Peyer's patch (tissue), 4 donors: ENCODE measurements around the gene CEP85L. TPM values are rescaled to one million over a fixed set of nuclear protein-coding genes. Genes with fewer than 3 reads are reported as not detected.

ENCODE experiments used
- DNase-seq, 3 donors: peaks; one replicate each; pipeline ENCODE4 v3.0.0-alpha.2; 2017 to 2019
- H3K27ac ChIP-seq, 4 donors: fragments of 200-600 bp; sonication (generic); one replicate each; pipeline ENCODE4 v1.5.1; 2016 to 2019
- H3K27me3 ChIP-seq, 2 donors: fragments of 200-600 bp; sonication (generic); one replicate each; pipeline ENCODE4 v1.5.1; 2019
- H3K36me3 ChIP-seq, 3 donors: fragments of 200-600 bp; sonication (generic); one replicate each; pipeline ENCODE4 v1.5.1; 2016 to 2019
- H3K4me1 ChIP-seq, 4 donors: fragments of 200-600 bp; sonication (generic); one replicate each; pipeline ENCODE4 v1.5.1; 2016 to 2019
- H3K4me3 ChIP-seq, 4 donors: fragments of 200-600 bp; sonication (generic); 1 replicate in 3 of 4; 2 replicates in 1 of 4; pipeline ENCODE4 v1.5.1; 2016 to 2019; ENCODE audit warnings: mild to moderate bottlenecking in 1 of 4
- H3K9me3 ChIP-seq, 4 donors: fragments of 200-600 bp; sonication (generic); one replicate each; pipeline ENCODE4 v1.5.1; 2016 to 2019; ENCODE audit warnings: mild to moderate bottlenecking in 1 of 4
- POLR2A ChIP-seq, 2 donors: fragments of 450-650 bp; IDR thresholded peaks; one replicate each; pipeline ENCODE4 v1.5.1; 2017; ENCODE audit warnings: antibody characterized with exemption in 2 of 2, mild to moderate bottlenecking in 2 of 2, moderate library complexity in 2 of 2
- total RNA-seq, 4 donors: library from RNA; depleted of rRNA; stranded (reverse); fragments of >200 nt; gene quantifications; one replicate each; pipeline ENCODE4 v1.1.0, GENCODE V29; 2016
- TF ChIP-seq, protein P1 (sequence below), 6 experiments: fragments of 450-650 bp in 4 of 6; fragments of 200-600 bp in 2 of 6; sonication (generic) in 1 of 6; IDR thresholded peaks; one replicate each; pipeline ENCODE4 v1.5.1; 2017 to 2019; ENCODE audit warnings: antibody characterized with exemption in 6 of 6, mild to moderate bottlenecking in 3 of 6, moderate library complexity in 1 of 6

The CEP85L gene
- total RNA-seq, 4 donors from 2014 or later, result 3.2 to 22.3 (median 7.5) TPM

DNA sequence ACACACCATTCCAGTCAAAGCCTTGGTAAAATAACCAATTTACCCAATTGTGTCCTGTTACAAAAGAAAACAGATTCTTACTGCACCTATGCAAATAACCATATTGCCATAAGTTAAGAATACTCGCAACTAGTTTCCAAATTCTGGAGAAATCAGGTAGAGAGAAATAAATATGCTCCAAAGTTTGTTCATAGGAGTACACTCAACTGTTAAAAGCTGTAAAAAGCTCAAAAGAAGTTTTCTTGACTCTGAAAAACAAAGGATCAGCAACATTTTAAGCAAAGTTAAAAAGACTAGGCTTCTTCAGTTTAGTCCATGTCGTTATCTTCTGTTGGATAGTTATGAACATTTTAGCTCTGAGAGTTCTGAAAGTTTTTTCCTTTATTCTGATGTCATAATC is 48.0 kb downstream of the CEP85L start:
- Histone ChIP-seq H3K4me1 (peaks cover 0 to 5% (median 0%) of the 10 kb centered on the region in 4 donors), H3K27ac (no peak overlapping the region), H3K36me3 (no peaks in the 10 kb centered on the region), H3K4me3 (no peak overlapping the region), H3K9me3 (no peaks in the 10 kb centered on the region), H3K27me3 (no peaks in the 10 kb centered on the region)
- TF ChIP-seq POLR2A (IDR thresholded peaks at IDR 0.05), result no peak
- TF ChIP-seq, protein P1, sequence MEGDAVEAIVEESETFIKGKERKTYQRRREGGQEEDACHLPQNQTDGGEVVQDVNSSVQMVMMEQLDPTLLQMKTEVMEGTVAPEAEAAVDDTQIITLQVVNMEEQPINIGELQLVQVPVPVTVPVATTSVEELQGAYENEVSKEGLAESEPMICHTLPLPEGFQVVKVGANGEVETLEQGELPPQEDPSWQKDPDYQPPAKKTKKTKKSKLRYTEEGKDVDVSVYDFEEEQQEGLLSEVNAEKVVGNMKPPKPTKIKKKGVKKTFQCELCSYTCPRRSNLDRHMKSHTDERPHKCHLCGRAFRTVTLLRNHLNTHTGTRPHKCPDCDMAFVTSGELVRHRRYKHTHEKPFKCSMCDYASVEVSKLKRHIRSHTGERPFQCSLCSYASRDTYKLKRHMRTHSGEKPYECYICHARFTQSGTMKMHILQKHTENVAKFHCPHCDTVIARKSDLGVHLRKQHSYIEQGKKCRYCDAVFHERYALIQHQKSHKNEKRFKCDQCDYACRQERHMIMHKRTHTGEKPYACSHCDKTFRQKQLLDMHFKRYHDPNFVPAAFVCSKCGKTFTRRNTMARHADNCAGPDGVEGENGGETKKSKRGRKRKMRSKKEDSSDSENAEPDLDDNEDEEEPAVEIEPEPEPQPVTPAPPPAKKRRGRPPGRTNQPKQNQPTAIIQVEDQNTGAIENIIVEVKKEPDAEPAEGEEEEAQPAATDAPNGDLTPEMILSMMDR (IDR thresholded peaks at IDR 0.05), result no peak
- no peak for DNase-seq

DNA sequence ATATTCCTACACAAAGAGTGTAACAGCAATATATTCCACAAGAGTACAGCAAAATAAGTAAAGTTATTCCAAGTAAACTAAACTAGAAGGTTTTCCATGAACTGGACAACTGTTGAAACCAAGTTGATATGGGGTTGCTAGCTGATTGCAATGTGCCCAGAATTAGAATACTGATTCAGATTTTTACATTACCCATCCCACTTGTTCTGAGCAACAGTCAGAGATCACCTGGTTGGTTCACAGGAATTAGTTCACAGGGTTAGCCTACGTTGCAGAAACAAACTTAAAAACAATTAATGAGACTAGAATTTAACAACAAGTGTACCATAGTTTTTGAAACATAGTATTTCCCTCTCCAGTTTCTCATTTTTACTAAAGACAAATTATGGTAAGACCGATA is 49.1 kb downstream of the CEP85L start:
- Histone ChIP-seq H3K27me3 (no peaks in the 10 kb centered on the region), H3K4me1 (peaks cover 0 to 5% (median 0%) of the 10 kb centered on the region in 4 donors), H3K4me3 (no peak overlapping the region), H3K27ac (no peak overlapping the region), H3K9me3 (no peaks in the 10 kb centered on the region), H3K36me3 (no peaks in the 10 kb centered on the region)
- no peak for DNase-seq
- no peak for TF ChIP-seq POLR2A (IDR thresholded peaks at IDR 0.05)
- TF ChIP-seq, protein P1 (IDR thresholded peaks at IDR 0.05), result no peak

DNA sequence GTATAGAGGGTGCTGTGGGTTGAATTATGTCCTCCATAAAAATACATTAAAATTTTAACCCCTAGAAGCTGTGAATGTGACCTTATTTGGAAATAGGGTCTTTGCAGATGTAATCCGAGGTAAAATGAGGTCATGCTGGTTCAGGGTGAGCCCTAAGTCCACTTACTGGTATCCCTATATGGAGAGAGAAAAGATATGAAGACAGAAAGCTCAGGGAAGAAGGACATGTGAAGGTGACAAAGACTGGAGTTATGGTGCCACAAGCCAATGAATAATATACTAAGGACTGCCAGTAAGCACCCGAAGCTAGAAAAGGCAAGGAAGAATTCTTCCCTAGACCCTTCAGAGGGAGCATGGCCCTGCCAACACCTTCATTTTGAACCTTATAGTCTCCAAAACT is 53.1 kb downstream of the CEP85L start:
- H3K9me3 ChIP-seq, result no peaks in the 10 kb centered on the region
- TF ChIP-seq POLR2A (IDR thresholded peaks at IDR 0.05), result no peak
- TF ChIP-seq, protein P1 (IDR thresholded peaks at IDR 0.05), result no peak
- no peak overlapping the region for H3K27ac ChIP-seq
- no peak for DNase-seq
- H3K4me1 ChIP-seq, result no peaks in the 10 kb centered on the region
- H3K36me3 ChIP-seq, result no peaks in the 10 kb centered on the region
- no peaks in the 10 kb centered on the region for H3K27me3 ChIP-seq
- H3K4me3 ChIP-seq, result no peak overlapping the region

DNA sequence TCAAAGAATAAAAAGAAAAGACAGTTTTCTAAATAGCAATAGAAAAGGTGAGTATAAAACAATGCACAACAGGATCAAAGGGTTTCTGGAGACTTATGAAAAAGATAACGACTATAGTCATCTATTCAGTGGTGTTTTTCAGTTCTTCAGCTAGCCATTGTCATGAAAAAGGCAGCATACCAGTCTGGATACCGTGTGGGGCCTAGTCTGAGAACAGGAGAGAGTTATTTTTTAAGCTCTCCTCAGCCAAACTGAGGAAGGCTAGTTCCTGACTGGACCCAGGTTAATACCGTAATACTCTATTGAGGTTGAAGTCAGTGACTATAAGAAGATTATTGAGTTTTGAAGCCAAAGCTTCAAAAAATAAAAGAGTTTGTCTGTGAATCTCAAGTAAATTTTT is 53.8 kb downstream of the CEP85L start:
- H3K4me3 ChIP-seq, result no peak overlapping the region
- TF ChIP-seq, protein P1 (IDR thresholded peaks at IDR 0.05), result no peak
- TF ChIP-seq POLR2A (IDR thresholded peaks at IDR 0.05), result no peak
- H3K27ac ChIP-seq, result no peak overlapping the region
- no peaks in the 10 kb centered on the region for H3K27me3 ChIP-seq
- no peaks in the 10 kb centered on the region for H3K9me3 ChIP-seq
- no peaks in the 10 kb centered on the region for H3K4me1 ChIP-seq
- DNase-seq, result no peak
- H3K36me3 ChIP-seq, result no peaks in the 10 kb centered on the region

DNA sequence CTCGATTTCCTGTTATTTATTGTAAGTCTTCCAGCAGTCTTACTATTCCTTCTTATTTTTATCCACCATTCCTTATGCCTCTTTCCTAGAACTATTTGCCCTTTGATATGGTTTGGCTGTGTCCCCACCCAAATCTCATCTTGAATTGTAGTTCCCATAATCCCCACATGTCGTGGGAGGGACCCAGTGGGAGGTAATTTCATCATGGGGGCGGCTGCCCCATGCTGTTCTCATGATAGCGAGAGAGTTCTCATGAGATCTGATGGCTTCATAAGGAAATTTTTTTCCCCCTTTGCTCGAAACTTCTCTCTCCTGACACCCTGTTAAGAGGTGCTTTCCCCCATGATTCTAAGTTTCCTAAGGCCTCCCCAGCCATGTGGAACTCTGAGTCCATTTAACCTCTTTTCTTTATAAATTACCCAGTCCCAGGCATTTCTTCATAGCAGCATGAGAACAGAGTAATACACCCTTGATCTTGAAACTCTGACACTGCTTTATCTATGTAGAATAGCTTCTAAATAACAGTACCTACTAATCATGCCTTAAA is 54.5 kb downstream of the CEP85L start:
- no peak overlapping the region for H3K27ac ChIP-seq
- no peaks in the 10 kb centered on the region for H3K4me1 ChIP-seq
- H3K4me3 ChIP-seq, result no peak overlapping the region
- TF ChIP-seq POLR2A (IDR thresholded peaks at IDR 0.05), result no peak
- TF ChIP-seq, protein P1 (IDR thresholded peaks at IDR 0.05), result no peak
- H3K27me3 ChIP-seq, result no peaks in the 10 kb centered on the region
- no peak for DNase-seq
- no peaks in the 10 kb centered on the region for H3K9me3 ChIP-seq
- H3K36me3 ChIP-seq, result no peaks in the 10 kb centered on the region

DNA sequence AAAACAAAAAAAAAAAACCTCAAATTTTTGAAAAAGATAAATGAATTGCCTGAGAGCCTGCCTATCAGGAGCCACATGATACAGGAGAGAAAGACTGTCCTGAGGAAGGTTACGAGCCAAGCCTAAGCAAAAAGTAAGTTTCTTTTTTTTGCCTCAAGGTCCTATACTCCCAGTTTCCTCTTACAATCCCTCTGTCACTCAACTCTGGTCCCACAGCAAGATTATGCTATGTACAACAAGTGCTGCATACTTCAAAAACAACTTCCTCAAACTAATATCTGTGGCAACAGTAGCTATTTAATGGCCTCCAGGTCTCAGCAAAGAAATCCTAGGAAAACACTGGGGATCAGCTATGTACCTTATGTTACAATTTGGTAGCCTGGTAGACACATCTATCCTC is 56.5 kb downstream of the CEP85L start:
- Histone ChIP-seq H3K4me1 (no peaks in the 10 kb centered on the region), H3K4me3 (no peak overlapping the region), H3K27ac (no peak overlapping the region), H3K9me3 (no peaks in the 10 kb centered on the region), H3K27me3 (no peaks in the 10 kb centered on the region), H3K36me3 (no peaks in the 10 kb centered on the region)
- no peak for TF ChIP-seq POLR2A (IDR thresholded peaks at IDR 0.05)
- TF ChIP-seq, protein P1 (IDR thresholded peaks at IDR 0.05), result no peak
- no peak for DNase-seq
